HG03575 (cell line): ENCODE data around the gene CADM2.

Experiments used
- ATAC-seq: cut with Tn5 transposase; IDR thresholded peaks from one replicate; pipeline ENCODE4 v1.9.1; 2021; ENCODE audit not compliant: unreplicated experiment, insufficient number of reproducible peaks, low FRiP score; ENCODE audit errors: extremely low read depth

Gene CADM2

DNA sequence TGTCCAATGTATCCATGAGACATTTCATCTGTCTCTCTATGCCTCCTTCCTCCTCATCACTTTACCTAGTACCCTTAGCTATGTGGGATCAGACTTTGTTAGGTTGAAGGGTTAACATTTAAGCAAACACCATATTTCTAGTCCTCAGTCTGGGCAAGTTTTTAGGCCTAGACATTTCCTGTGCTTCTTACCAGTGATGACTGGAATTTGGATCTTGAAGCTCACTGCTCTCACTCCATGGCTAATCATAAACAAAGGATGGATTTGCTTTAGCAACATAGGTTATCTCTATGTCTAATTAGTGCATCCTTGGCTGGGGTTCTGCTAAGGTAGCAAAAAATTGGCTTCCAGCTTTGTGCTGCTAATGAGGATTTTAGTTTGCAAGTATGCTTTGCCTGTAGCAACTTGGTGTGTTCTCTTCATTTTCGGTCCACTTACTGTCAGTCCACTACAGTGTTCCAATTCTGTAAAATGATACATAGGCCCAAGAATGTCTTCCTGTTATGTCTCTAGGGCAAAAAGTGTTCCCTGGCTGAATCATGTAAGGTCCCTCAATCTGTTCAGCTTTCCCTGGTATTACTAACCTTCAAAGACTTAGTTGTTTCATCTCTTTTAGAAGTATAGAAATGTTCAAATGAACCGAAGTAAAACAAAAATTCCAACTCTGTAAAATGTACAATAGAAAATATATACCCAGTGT, 615.4 kb downstream of the CADM2 start:
- no peak for ATAC-seq

DNA sequence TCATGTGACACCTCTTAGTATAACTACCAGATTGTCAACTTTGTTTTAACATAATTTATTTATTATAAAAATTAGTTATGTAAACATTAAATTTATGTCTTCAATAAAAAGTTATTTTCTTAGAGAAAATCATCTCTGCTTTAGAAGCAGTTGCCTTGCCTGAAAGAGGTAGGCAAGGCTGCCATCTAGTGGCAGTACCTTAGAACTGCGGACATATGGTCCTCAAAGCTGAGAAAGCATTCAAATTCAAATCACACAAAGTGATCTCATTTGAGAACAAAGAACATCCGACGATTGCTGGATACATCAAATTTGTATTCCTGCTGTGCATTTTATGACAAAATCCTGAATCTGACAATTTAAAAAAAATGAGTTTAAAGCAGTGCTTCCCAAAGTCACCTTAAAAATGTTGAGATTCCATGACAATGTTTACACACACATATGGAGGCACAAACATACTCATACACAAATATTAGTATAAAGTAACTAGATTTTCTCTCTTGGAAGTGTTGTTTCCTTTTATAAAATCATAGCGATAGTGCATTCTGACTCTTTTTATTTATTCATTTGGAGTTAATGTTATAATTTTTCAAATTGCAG, 617.4 kb downstream of the CADM2 start:
- ATAC-seq, result peak; percentile 88

DNA sequence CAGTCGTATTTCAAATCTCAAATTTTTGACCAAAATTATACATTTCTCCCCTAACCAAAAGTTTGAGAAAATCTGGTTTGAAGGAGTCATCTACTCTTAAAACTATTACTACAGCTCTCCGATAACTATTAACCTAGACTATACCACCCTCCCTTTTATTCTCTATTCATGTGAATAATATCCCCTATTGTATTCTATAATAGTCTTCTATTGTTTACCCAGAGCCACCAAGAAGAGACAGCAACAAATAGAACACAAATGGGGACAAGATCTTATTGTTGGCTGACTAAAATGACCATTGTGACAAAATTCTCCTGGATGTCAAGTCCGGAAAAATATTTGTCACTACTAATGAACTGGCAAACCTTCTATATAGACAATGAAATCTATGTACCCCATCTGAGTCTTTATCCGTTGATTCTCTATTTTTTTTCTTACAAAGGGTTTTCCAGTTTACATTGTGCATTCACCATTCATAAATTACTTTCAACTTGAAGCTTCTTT, 618.0 kb downstream of the CADM2 start:
- no peak for ATAC-seq

DNA sequence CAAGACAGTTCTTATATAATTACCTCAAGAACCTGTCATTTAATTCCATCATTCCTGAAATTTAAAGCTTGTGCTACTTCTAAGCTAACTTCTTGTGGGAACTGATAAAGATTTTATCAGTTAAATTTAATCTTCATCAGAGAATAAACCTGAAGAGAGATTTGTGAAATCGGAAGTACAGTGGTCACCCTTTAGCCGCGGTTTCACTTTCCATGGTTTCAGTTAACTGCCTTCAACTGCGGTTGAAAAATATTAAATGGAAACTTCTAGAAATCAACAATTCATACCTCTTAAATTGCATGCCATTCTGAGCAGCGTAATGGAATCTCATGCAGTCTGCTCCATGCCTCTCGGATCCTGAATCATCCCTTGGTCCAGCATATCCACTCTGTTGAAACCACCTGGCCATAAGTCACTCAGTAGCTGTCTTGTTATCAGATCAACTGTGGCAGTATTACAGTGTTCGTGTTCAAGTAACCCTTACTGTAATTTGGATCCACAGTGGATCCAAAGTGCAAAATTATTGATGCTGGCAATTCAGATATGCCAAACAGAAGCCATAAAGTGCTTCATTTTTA, 626.1 kb downstream of the CADM2 start:
- ATAC-seq, result no peak

DNA sequence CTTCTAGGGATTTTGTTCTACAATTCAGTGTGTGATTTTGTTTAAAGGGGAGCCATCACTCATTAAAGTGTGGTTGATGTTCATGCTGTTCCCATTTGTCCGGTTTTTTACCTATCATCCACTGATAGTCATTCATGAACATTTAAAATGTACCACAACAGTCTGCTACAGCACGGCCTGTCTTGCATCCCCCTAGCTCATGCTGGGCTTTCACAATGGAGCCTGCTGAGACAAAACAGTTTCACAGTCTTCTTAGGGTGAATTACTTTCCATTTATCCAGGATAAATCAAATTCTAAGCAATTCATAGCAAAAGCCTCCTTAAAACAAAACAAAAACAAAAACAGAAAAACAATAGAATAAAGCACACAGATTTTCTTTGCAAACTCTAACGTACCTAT, 627.2 kb downstream of the CADM2 start:
- no peak for ATAC-seq

DNA sequence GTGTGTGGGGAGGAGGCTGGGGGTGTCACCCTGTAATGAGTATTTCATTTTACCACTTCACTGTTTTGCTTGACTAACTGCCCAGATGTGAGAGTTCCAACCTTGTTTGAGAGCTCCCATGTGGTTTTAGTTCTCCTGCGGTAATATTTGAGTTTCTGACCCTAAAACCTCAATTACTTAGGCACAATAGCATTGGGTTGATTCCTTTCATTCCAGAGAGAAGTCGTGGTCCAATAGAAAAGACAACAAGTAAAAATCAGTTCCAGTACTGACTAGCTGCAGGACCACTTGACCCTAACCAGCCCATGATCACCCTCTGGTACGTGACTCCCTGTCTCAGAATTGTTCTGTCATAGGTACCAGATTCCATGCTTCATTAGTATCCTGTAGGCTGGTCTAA, 630.4 kb downstream of the CADM2 start:
- no peak for ATAC-seq

DNA sequence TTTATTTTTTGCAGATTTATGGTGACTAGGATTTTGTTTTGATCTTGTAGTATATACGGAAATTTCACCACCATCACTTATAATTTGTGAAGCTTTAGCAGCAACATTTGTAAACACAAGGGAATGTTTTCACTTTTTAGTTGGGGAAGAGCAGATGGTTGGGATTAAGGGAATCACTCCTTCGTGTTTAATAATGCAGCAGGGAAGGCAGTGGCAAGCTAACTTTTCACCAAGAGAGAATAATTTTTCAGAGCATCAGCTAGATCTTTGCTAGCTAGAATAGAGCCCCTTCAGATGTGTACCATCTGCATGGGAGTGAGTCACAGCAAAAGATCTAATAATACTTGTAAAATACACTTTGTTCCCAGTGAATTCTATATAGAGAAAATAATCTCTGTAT, 632.7 kb downstream of the CADM2 start:
- ATAC-seq, result no peak

DNA sequence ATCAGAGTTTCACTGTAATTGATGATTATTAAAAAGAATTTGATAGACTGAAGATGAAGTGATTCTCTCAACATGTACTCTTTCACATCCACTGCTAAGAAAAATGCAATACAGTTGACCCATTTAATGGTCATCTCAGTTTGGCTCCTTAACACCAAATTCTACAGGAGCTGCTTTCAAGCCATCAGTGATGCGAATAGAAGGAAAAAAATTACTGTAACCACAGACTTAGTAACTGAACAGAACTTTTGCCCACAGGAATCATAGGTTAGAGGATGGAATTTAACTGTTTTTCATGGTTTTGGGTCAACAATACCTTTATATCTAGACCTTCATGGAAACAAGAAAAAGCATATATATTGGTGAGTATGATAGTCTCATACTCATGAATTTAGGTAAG, 633.5 kb downstream of the CADM2 start:
- ATAC-seq, result no peak

DNA sequence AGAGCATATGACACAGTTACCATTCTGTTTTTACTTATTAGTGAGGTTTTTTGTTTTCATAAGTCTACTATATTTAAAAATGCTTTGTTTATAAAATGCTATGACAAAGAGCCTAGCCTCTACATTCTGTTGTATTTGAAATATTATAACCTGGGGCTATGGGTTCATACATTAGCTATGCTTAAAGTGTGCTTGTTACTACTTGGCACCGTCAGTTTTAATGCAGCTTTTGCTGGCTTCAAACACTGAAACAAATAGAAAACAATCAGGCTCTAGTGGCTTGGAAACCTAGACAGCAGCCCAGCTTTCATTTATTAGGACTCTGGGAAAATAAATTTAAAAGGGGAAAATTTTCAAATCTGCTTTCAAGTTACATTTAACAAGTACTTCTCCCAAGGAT, 635.9 kb downstream of the CADM2 start:
- no peak for ATAC-seq

DNA sequence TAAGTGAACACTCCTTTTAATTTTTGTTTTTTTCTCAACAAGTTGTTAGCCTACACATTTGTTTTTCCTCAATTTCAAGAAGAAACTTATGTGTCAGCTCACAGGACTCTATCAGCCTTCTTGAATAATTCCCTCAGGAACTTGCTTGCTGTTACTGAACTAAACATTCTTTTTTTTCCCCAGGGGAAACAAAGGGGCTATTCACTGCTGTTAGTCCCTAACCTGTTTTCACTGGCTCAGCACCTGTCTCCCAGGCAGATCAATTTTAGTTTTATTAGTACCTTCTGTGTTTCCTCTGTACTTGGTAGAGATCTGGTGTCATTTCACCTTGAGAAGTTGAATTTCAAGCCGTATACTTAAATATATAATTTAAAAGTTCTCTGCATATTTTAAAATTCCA, 644.6 kb downstream of the CADM2 start:
- no peak for ATAC-seq

DNA sequence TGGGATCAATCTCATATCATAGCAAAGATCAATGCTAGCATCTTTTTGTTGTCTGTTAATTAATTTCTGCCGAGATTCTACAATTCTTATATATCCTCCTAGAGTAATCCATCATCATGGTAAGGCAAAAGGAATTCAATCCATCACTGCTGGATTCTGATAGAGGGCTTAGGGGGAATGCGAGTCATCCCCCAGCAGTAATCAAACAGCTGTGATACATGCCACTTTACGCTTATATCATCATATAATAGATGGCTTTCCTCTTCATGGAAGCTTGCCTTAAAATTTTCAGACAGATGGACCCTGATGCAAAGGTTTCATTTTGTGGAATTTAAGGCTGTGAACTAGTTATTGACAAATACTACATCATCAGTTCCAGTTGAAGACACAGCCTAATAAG, 645.9 kb downstream of the CADM2 start:
- no peak for ATAC-seq

DNA sequence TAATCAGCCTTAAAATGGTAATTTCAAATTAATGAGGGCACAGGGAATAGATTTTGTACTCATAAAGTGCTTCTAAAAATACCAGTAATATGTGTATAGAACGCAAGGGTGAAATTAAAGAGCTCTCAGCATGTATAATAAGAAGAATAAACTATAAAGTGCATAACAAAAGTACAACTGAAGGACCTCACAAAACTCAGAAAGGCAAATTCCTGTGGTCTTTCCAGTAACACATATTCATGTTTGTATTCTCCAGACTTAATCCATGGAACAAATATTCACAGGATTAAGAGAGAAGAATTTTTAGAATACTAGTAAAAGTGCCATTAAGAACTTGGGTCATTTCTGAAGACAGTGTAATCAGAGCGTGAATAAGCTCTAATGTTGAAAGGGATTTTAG, 646.3 kb downstream of the CADM2 start:
- no peak for ATAC-seq

DNA sequence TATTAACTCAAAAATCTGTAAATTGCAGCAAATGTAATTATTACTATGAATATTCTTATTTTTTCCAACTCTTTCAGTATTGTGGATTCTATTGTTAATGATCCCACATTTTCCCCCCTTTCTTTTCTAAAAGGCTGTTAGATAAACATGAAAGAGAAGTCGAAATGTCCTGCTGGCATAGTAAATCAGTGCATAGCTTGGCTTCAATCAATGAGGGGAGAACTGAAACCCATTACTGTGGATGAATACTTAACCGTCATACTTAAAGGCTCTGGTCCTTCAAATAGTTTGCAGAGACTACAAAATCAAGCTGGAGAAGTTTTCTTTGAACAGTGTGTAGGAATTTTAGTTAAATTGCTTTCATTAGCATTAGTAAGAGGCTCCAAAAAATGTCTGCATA, 667.9 kb downstream of the CADM2 start:
- ATAC-seq, result no peak

DNA sequence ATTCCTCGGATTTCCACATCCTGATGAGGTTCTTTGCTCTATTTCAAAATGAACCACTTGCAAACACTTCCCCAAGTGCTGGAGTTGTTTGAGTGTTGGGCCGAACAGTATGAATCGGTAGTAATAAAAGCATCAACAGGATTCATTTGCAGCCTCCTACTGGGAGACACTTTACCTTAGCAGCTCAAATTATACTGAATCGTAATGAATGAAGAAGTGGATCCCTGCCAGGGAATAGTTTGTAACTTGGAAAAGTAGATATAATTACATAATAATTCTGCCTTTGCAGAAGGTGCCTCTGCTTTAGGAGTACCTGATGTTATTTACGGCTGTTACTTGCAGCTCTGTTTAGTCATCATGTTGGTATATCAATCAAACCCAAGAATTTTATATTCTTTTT, 669.1 kb downstream of the CADM2 start:
- no peak for ATAC-seq

DNA sequence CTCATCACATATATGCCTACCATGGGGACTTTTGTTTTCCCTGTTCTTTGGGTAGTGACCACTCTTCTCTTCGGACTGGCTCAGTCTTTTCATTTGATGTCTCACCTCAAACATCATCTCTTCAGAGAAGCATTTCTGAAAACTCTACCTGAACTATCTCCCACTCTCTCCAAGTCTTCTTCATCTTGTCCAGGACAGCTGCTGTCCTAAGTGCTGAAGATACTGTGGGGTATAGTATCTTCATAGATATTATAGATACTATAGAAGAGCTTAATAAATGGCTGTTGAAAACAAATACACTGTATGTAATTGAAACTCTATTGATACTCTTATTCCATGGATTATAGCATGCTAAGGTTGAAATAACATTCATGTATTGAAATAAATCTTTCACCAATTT, 672.3 kb downstream of the CADM2 start:
- ATAC-seq, result no peak

DNA sequence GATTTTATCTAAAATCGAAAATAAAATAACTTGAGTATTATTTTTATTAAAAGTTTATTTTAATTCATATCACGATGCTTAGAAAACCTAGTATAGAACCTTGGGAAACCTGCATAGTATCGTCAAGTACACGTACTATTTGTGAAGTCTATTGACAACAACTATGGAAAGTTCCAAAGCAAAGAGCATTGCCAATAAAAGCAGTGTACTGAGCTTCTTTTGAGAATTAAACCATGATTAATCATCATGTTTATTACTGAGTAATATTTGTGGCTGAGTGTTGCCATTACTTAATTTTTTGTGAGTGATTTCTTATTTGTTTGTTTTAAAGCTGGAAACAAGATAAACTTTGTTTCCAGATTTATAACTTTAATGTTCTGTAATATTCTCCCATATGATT, 674.1 kb downstream of the CADM2 start:
- ATAC-seq, result no peak

DNA sequence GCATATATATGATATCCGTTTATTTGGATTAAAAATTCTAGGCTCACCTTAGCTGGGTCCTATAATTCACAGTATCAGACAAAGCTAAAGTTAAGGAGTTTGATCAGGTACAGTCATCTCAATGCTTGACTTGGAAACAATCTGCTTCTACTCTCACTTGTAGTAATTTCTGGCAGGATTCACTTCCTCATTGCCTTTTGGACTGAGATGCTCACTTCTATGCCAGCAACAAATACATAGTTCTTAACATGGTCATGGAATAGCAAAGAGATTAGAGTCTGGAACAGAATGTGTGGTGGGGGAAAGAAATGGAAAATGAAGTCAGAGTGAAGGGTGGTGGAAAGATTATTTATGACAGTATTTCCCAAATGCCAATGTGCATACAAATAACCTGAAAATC, 693.6 kb downstream of the CADM2 start:
- no peak for ATAC-seq

DNA sequence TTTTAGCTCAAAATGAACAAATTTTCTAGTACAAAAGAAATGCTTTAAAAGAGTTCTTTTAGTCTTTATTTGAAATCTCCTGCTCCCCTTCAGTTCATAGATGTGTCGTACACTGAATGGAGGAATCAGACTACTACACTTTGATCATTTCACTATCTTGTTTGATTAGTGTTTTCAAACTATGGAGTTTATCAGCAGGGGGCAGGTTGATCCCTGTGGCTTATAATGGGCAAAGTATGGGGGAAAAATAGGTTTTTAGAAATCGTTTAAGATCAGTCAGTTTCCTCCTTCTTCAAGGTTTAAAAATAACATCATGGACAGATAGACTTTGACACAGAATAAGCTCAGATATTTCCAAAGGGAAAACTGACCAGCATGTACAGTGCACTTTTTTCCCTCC, 701.7 kb downstream of the CADM2 start:
- no peak for ATAC-seq

DNA sequence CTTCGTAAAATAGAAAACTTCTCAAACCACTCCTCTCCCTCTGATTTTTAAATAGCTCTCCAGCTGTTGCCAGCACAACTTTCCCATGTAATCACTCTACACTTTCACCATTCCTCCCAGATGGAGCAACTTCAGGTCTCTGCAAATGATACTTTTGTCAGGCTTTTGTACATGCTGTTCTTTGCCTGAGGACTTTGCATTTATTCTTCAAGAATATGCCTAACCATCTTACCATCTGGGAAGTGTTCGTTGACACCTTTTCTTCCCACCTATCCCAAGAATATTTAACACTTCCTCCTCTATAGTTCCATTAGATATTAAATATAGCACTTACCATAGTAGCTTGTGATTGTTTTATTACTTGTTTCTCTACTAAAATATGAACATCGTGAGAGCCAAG, 703.7 kb downstream of the CADM2 start:
- ATAC-seq, result no peak

DNA sequence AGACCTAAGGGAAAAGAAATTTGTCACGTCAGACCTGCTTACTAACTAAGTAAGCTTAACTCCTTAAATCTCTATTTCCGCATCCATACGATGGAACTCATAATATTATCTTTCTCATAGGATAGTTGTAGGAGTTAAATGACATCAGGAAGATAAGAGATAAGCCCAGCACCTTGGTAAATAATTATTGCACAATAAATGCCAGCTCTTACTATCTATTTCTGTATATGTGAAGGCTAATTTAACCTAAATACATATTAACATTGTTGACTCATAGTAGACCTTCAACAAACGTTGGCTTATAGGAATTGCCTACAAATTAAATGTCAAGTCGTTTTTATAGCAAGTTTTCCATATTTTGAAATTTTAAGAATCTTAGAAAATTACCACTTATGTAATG, 709.0 kb downstream of the CADM2 start:
- ATAC-seq, result no peak
